DOHH2 (cell line): ENCODE measurements around the gene GATD1.

Source experiments
- EZH2phosphoT487 ChIP-seq: fragments of 200-600 bp; sonication (generic); IDR thresholded peaks from 2 replicates; pipeline ENCODE4 v1.6.1; 2017; ENCODE audit warnings: borderline replicate concordance, mild to moderate bottlenecking, antibody characterized with exemption, low read length, moderate library complexity, mixed read lengths
- TF ChIP-seq, protein P1 (sequence below): fragments of 200-600 bp; sonication (generic); IDR thresholded peaks from one replicate; pipeline ENCODE4 v1.5.1; 2014; ENCODE audit warnings: antibody characterized with exemption, mild to moderate bottlenecking, low read depth, low read length; ENCODE audit not compliant: poor library complexity, severe bottlenecking

DNA sequence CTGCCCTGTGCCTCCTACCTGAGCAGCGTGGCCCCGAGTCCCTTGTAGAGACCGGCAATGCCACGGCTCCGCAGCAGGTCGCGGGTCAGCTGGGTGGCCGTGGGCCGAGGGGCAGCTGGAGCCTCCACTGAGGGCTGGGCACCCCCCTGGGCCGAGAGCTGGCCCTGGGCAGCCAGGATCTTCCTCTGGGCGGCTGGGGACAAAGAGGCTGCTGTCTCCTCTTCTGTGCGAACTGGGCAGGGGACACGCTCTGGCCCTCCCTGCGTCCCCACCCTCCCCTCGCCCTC lies 15.2 kb upstream of the GATD1 start:
- TF ChIP-seq, protein P1, sequence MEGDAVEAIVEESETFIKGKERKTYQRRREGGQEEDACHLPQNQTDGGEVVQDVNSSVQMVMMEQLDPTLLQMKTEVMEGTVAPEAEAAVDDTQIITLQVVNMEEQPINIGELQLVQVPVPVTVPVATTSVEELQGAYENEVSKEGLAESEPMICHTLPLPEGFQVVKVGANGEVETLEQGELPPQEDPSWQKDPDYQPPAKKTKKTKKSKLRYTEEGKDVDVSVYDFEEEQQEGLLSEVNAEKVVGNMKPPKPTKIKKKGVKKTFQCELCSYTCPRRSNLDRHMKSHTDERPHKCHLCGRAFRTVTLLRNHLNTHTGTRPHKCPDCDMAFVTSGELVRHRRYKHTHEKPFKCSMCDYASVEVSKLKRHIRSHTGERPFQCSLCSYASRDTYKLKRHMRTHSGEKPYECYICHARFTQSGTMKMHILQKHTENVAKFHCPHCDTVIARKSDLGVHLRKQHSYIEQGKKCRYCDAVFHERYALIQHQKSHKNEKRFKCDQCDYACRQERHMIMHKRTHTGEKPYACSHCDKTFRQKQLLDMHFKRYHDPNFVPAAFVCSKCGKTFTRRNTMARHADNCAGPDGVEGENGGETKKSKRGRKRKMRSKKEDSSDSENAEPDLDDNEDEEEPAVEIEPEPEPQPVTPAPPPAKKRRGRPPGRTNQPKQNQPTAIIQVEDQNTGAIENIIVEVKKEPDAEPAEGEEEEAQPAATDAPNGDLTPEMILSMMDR = no peak
- TF ChIP-seq EZH2phosphoT487 = no peak
